Activated naive CD4-positive, alpha-beta T cell treated with anti-CD3 and anti-CD28 coated beads, Interleukin-2, amount 50 U/mL, for 72 hours (primary cell): Measurements from ENCODE around the gene TSPAN5. TPM values are rescaled to one million over a fixed set of nuclear protein-coding genes. Genes with fewer than 3 reads are reported as not detected.

Experiments
- ATAC-seq, 2 donors: fragments of 150-1000 bp; cut with Tn5 transposase; 2 replicates each; pipeline ENCODE4 v1.10.0; 2021; ENCODE audit warnings: mild to moderate bottlenecking in 2 of 2, moderate library complexity in 2 of 2
- DNase-seq, 2 donors: peaks; one replicate each; pipeline ENCODE4 v3.0.0; 2021 to 2022; ENCODE audit warnings: low spot score in 2 of 2
- H3K27ac Mint-ChIP-seq, 2 donors: one replicate each; pipeline ENCODE4 v1.8.0; 2022; ENCODE audit warnings: mild to moderate bottlenecking in 2 of 2, mixed read lengths in 2 of 2
- H3K36me3 Mint-ChIP-seq, 2 donors: one replicate each; pipeline ENCODE4 v1.8.0; 2022; ENCODE audit warnings: mixed read lengths in 2 of 2
- H3K9me3 Mint-ChIP-seq, 2 donors: one replicate each; pipeline ENCODE4 v1.8.0; 2022; ENCODE audit warnings: mixed read lengths in 2 of 2
- total RNA-seq, 2 donors: library from RNA; stranded (reverse); gene quantifications; one replicate each; pipeline ENCODE4 v1.2.3, GENCODE V29; 2022

The TSPAN5 gene
- total RNA-seq, 2 donors from 2014 or later = 11.0 to 26.7 TPM

- Mint-ChIP-seq H3K36me3 (peaks cover 0 to 24% of the 10 kb centered on the region in 2 donors), H3K27ac (peak overlapping the region in 1 of 2 donors; percentile 35), H3K9me3 (peaks cover 0 to 6% of the 10 kb centered on the region in 2 donors)
- DNase-seq = no peak
- no peak for ATAC-seq
These were observed 141.8 kb downstream of the TSPAN5 start for GRCh38 chr4:98516441-98517217.

GRCh38 chr4:98516042-98516440, 142.4 kb downstream of the TSPAN5 start:
- peaks cover 0 to 6% of the 10 kb centered on the region in 2 donors for H3K9me3 Mint-ChIP-seq
- DNase-seq (no peak), ATAC-seq (peak in 1 of 2 donors; percentile 27)
- H3K27ac Mint-ChIP-seq = no peak overlapping the region
- peaks cover 0 to 24% of the 10 kb centered on the region in 2 donors for H3K36me3 Mint-ChIP-seq

- H3K27ac Mint-ChIP-seq = no peak overlapping the region
- peaks cover 0 to 6% of the 10 kb centered on the region in 2 donors for H3K9me3 Mint-ChIP-seq
- H3K36me3 Mint-ChIP-seq = peaks cover 0 to 24% of the 10 kb centered on the region in 2 donors
- DNase-seq (no peak), ATAC-seq (no peak)
These were observed 143.0 kb downstream of the TSPAN5 start for GRCh38 chr4:98515470-98515809.

- DNase-seq (no peak), ATAC-seq (no peak)
- Mint-ChIP-seq H3K27ac (no peak overlapping the region), H3K36me3 (peaks cover 0 to 24% of the 10 kb centered on the region in 2 donors), H3K9me3 (peaks cover 0 to 6% of the 10 kb centered on the region in 2 donors)
These were observed 143.5 kb downstream of the TSPAN5 start for GRCh38 chr4:98514741-98515469.

GRCh38 chr4:98512918-98513317, 145.5 kb downstream of the TSPAN5 start:
- H3K27ac Mint-ChIP-seq = no peak overlapping the region
- DNase-seq (no peak), ATAC-seq (no peak)
- peaks cover 0 to 35% of the 10 kb centered on the region in 2 donors for H3K36me3 Mint-ChIP-seq
- peaks cover 0 to 6% of the 10 kb centered on the region in 2 donors for H3K9me3 Mint-ChIP-seq

DNA sequence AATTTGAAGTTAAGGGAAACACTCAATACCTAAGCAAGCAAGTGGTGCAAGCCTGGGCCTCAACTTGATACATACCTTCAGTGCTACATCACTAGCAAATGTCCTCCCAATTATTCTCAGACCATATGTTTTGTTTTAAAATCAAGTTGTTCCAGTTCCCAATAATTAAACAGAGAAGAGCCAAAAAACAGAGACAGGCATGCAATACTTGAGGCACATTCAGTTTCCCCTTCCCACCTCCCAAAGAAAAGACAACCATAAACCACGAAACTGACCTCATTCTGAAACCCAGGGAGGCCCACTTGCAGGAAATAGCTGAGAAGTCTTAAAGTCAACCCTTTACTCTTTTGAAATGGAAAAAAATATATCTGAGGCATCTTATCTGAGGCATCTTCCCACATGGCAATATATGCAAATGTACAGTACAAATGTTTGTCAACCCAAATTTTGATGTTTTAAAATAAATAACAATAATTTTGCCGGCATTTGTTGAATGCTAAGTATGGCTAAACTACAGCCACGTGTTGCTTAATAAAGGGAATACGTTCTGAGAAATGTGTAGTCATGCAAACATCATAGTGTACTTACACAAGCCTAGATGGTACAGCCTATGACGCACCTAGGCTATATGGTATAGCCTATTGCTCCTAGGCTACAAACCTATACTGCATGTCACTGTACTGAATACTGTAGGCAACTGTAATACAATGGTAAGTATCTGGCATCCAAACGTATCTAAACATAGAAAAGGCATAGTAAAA, 147.5 kb downstream of the TSPAN5 start:
- Mint-ChIP-seq H3K36me3 (peaks cover 0 to 29% of the 10 kb centered on the region in 2 donors), H3K27ac (peak overlapping the region in 1 of 2 donors; percentile 69), H3K9me3 (peaks cover 0 to 6% of the 10 kb centered on the region in 2 donors)
- peak; percentile 85 to 89 for ATAC-seq
- peak in 1 of 2 donors; percentile 39 for DNase-seq

GRCh38 chr4:98510340-98510739, 148.1 kb downstream of the TSPAN5 start:
- Mint-ChIP-seq H3K36me3 (peaks cover 0 to 29% of the 10 kb centered on the region in 2 donors), H3K9me3 (peaks cover 0 to 6% of the 10 kb centered on the region in 2 donors), H3K27ac (peak overlapping the region in 1 of 2 donors; percentile 69)
- no peak for ATAC-seq
- no peak for DNase-seq

GRCh38 chr4:98509721-98510120, 148.7 kb downstream of the TSPAN5 start:
- Mint-ChIP-seq H3K9me3 (peaks cover 0 to 6% of the 10 kb centered on the region in 2 donors), H3K27ac (peak overlapping the region in 1 of 2 donors; percentile 17), H3K36me3 (peaks cover 0 to 33% of the 10 kb centered on the region in 2 donors)
- DNase-seq = no peak
- no peak for ATAC-seq

GRCh38 chr4:98508829-98509598, 149.4 kb downstream of the TSPAN5 start:
- H3K36me3 Mint-ChIP-seq = peaks cover 0 to 33% of the 10 kb centered on the region in 2 donors
- peak overlapping the region in 1 of 2 donors; percentile 17 for H3K27ac Mint-ChIP-seq
- ATAC-seq (no peak), DNase-seq (no peak)
- H3K9me3 Mint-ChIP-seq = peaks cover 0 to 6% of the 10 kb centered on the region in 2 donors

- DNase-seq = no peak
- peaks cover 0 to 33% of the 10 kb centered on the region in 2 donors for H3K36me3 Mint-ChIP-seq
- no peak for ATAC-seq
- H3K27ac Mint-ChIP-seq = no peak overlapping the region
- H3K9me3 Mint-ChIP-seq = peaks cover 0 to 6% of the 10 kb centered on the region in 2 donors
These were observed 150.2 kb downstream of the TSPAN5 start for GRCh38 chr4:98508248-98508647.

GRCh38 chr4:98507299-98507698, 151.1 kb downstream of the TSPAN5 start:
- Mint-ChIP-seq H3K36me3 (peaks cover 6 to 36% of the 10 kb centered on the region in 2 donors), H3K9me3 (no peaks in the 10 kb centered on the region), H3K27ac (no peak overlapping the region)
- no peak for ATAC-seq
- no peak for DNase-seq

GRCh38 chr4:98506462-98507132, 151.8 kb downstream of the TSPAN5 start:
- Mint-ChIP-seq H3K9me3 (peaks cover 0 to 6% of the 10 kb centered on the region in 2 donors), H3K27ac (no peak overlapping the region), H3K36me3 (peaks cover 12 to 41% of the 10 kb centered on the region in 2 donors)
- ATAC-seq (no peak), DNase-seq (no peak)

DNA sequence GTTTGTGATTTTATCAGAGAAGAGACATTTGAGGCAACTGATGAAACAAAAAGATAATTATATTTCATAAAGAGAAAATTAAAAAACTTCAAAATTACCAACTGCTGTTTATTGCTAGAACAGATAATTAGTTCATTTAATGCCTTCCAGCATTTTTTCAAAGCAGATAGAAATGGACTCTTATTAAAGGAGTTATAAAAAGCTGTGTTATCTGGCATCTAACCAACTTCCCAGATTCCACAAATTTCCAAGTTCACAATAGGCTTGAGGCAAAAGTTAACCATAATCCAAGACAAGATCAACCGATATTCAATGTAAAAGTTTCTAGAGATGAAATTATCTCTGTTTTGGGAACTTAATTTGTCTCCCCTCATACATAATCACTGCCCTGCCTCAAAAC, 152.4 kb downstream of the TSPAN5 start:
- DNase-seq (no peak), ATAC-seq (no peak)
- H3K36me3 Mint-ChIP-seq = peaks cover 18 to 47% of the 10 kb centered on the region in 2 donors
- H3K27ac Mint-ChIP-seq = no peak overlapping the region
- H3K9me3 Mint-ChIP-seq = peaks cover 0 to 11% of the 10 kb centered on the region in 2 donors

DNA sequence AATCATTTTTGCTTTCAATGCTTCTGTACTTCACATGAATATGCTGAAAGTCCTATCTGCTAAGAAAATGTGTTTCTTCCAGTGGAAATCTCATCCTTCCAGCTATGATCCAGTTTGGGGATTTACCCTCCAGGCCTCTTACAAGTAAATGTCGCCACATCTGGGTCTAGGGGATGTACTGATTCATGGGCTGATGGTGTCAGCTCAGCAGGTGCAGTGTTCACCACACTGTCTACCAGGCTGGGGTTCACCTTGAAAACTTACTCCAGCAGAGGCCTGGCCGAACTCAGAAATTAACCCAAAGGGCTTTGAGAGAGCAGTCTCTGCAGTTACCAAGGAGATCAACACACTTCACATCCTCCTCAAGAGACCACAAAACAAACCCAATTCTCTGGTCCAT, 154.3 kb downstream of the TSPAN5 start:
- peaks cover 0 to 11% of the 10 kb centered on the region in 2 donors for H3K9me3 Mint-ChIP-seq
- DNase-seq = no peak
- ATAC-seq = peak in 1 of 2 donors; percentile 67
- peaks cover 18 to 40% of the 10 kb centered on the region in 2 donors for H3K36me3 Mint-ChIP-seq
- H3K27ac Mint-ChIP-seq = no peak overlapping the region

- Mint-ChIP-seq H3K9me3 (peaks cover 0 to 11% of the 10 kb centered on the region in 2 donors), H3K27ac (no peak overlapping the region), H3K36me3 (peaks cover 18 to 36% of the 10 kb centered on the region in 2 donors)
- DNase-seq (no peak), ATAC-seq (no peak)
These were observed 154.7 kb downstream of the TSPAN5 start for GRCh38 chr4:98503676-98504075.
